ENCODE measurements around the gene GLA. TPM values are rescaled to one million over a fixed set of nuclear protein-coding genes. Genes with fewer than 3 reads are reported as not detected.

The GLA gene
- total RNA-seq, 1 experiment from 2014 or later = 54.8 TPM

DNA sequence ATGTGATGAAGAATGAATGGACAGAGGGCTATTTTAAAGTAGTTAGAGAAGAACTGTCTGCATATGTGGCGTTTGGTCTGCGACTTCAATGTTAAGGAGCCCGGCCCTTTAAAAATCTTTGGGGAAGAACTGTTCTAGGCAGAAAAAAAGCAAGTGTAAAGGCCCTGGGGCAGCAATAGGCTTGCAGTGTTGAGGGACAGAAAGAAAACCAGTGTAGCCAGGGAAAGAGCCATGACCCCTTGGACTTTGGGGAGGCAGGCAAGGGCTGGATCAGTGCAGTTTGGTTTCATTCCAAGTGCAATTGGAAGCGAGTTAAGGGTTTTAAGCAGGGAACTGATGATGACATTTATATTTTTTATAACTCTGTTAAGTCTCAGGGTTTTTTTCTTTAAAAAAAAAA lies 7.9 kb downstream of the GLA start:
- no peaks in the 10 kb centered on the region for H3K27me3 ChIP-seq (ENCODE audit: low read length)
- no peak overlapping the region for H3K4me2 ChIP-seq (ENCODE audit: low read length)
- ATAC-seq (no peak), DNase-seq (no peak)
- POLR2A ChIA-PET (ENCODE audit: unreplicated experiment) = no interaction called here
- peaks cover 3% of the 10 kb centered on the region for H3K79me2 ChIP-seq (ENCODE audit: low read length)
- H3K4me1 ChIP-seq (ENCODE audit: insufficient read depth, low read length) = no peaks in the 10 kb centered on the region
- no peak overlapping the region for H2AFZ ChIP-seq (ENCODE audit: low read length)
- no peaks in the 10 kb centered on the region for H3F3A ChIP-seq (ENCODE audit: low read length, unreplicated experiment)
- H3K9me3 ChIP-seq (ENCODE audit: low read length) = no peaks in the 10 kb centered on the region
- H3K36me3 ChIP-seq (ENCODE audit: low read depth, low read length) = peaks cover 16% of the 10 kb centered on the region; the same call in 1 of the 2 replicates
- H3K27ac ChIP-seq (ENCODE audit: low read length) = no peak overlapping the region
- TF ChIP-seq, protein P1, sequence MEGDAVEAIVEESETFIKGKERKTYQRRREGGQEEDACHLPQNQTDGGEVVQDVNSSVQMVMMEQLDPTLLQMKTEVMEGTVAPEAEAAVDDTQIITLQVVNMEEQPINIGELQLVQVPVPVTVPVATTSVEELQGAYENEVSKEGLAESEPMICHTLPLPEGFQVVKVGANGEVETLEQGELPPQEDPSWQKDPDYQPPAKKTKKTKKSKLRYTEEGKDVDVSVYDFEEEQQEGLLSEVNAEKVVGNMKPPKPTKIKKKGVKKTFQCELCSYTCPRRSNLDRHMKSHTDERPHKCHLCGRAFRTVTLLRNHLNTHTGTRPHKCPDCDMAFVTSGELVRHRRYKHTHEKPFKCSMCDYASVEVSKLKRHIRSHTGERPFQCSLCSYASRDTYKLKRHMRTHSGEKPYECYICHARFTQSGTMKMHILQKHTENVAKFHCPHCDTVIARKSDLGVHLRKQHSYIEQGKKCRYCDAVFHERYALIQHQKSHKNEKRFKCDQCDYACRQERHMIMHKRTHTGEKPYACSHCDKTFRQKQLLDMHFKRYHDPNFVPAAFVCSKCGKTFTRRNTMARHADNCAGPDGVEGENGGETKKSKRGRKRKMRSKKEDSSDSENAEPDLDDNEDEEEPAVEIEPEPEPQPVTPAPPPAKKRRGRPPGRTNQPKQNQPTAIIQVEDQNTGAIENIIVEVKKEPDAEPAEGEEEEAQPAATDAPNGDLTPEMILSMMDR (conservative IDR thresholded peaks at IDR 0.05; ENCODE audit: low read depth, low read length) = no peak
- TF ChIP-seq EZH2phosphoT487 (IDR thresholded peaks at IDR 0.05; ENCODE audit: borderline replicate concordance, low read length) (no peak), EZH2 (IDR thresholded peaks at IDR 0.05; ENCODE audit: low read length, unreplicated experiment) (no peak)
- no peaks in the 10 kb centered on the region for H3K9me2 ChIP-seq (replicated peaks; ENCODE audit: low read length)
- no TSS peak for BruUV-seq (replicated peaks)
- intact Hi-C loops (cut with micrococcal nuclease) = no loop called here
- no peak overlapping the region for H3K4me3 ChIP-seq (ENCODE audit: low read length)
- CTCF ChIA-PET = no interaction called here
- H3K9ac ChIP-seq (ENCODE audit: low read length) = no peak overlapping the region
- 0 out of 2 replicates have a peak, but pooled peaks cover 6% of the 10 kb centered on the region for H4K20me1 ChIP-seq (ENCODE audit: low read length)

DNA sequence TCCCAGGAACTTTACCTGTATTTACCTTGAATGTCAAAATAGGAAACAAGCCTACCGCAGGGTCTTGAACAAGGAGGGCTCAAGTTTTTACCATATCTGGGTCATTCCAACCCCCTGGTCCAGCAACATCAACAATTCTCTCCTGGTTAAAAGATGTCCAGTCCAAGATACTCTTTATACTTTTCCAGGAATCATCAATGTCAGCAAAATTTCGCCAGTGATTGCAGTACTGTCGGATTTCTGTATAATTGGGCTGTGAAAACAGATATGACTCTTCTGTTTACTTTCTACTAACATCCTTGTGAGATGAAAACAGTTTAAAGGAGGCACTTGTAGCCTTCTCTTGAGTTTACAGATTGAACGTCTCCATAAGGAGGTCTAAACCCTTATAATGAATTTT lies 9.0 kb downstream of the GLA start:
- no peak for ATAC-seq

DNA sequence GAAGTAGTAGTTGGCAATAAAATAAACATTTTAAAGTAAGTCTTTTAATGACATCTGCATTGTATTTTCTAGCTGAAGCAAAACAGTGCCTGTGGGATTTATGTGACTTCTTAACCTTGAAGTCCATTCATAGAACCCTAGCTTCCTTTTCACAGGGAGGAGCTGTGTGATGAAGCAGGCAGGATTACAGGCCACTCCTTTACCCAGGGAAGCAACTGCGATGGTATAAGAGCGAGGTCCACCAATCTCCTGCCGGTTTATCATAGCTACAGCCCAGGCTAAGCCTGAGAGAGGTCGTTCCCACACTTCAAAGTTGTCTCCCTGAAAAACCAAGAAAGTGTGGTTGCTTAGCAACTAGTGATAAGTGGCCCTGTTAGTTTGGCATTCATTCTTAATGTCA lies 9.9 kb downstream of the GLA start:
- no peak overlapping the region for H3K4me2 ChIP-seq (ENCODE audit: low read length)
- H4K20me1 ChIP-seq (ENCODE audit: low read length) = peaks cover 12% of the 10 kb centered on the region; the same call in 1 of the 2 replicates
- ATAC-seq = peak; percentile 68
- TF ChIP-seq EZH2phosphoT487 (IDR thresholded peaks at IDR 0.05; ENCODE audit: borderline replicate concordance, low read length) = no peak
- TF ChIP-seq, protein P1 (conservative IDR thresholded peaks at IDR 0.05; ENCODE audit: low read depth, low read length) = no peak
- TF ChIP-seq EZH2 (IDR thresholded peaks at IDR 0.05; ENCODE audit: low read length, unreplicated experiment) = no peak
- H3K4me1 ChIP-seq (ENCODE audit: insufficient read depth, low read length) = peaks cover 8% of the 10 kb centered on the region
- peaks cover 23% of the 10 kb centered on the region; the same call in 1 of the 2 replicates for H3K36me3 ChIP-seq (ENCODE audit: low read depth, low read length)
- no peak overlapping the region for H2AFZ ChIP-seq (ENCODE audit: low read length)
- no peak overlapping the region for H3K9ac ChIP-seq (ENCODE audit: low read length)
- H3K9me3 ChIP-seq (ENCODE audit: low read length) = no peaks in the 10 kb centered on the region
- intact Hi-C loops (cut with micrococcal nuclease) = no loop called here
- peaks cover 14% of the 10 kb centered on the region for H3K79me2 ChIP-seq (ENCODE audit: low read length)
- no TSS peak for BruUV-seq (replicated peaks)
- no peaks in the 10 kb centered on the region for H3K9me2 ChIP-seq (replicated peaks; ENCODE audit: low read length)
- ChIA-PET CTCF (no interaction called here), POLR2A (ENCODE audit: unreplicated experiment) (interaction anchor here (0.6 to 0.7 kb wide), 2 partner anchors 468 to 752 kb away, joined by 3 to 10 read pairs; no protein-coding TSS in a partner anchor)
- H3F3A ChIP-seq (ENCODE audit: low read length, unreplicated experiment) = no peaks in the 10 kb centered on the region
- no peaks in the 10 kb centered on the region for H3K27me3 ChIP-seq (ENCODE audit: low read length)
- no peak for DNase-seq
- peak overlapping the region; percentile 36 for H3K27ac ChIP-seq (ENCODE audit: low read length)
- no peak overlapping the region for H3K4me3 ChIP-seq (ENCODE audit: low read length)

More for the DNA sequence above, 9.0 kb downstream of the GLA start:
- intact Hi-C loops (cut with micrococcal nuclease) = no loop called here
- H3K79me2 ChIP-seq (ENCODE audit: low read length) = peaks cover 4% of the 10 kb centered on the region; the same call in 1 of the 2 replicates
- TF ChIP-seq EZH2 (IDR thresholded peaks at IDR 0.05; ENCODE audit: low read length, unreplicated experiment) (no peak), EZH2phosphoT487 (IDR thresholded peaks at IDR 0.05; ENCODE audit: borderline replicate concordance, low read length) (no peak)
- TF ChIP-seq, protein P1 (conservative IDR thresholded peaks at IDR 0.05; ENCODE audit: low read depth, low read length) = no peak
- no peak overlapping the region for H3K9ac ChIP-seq (ENCODE audit: low read length)
- ChIA-PET CTCF (interaction anchor here (0.7 kb wide), 1 partner anchor 762 kb away, joined by 3 read pairs; no protein-coding TSS in a partner anchor), POLR2A (ENCODE audit: unreplicated experiment) (no interaction called here)
- 0 out of 2 replicates have a peak, but pooled peaks cover 6% of the 10 kb centered on the region for H4K20me1 ChIP-seq (ENCODE audit: low read length)
- no peaks in the 10 kb centered on the region for H3K9me2 ChIP-seq (replicated peaks; ENCODE audit: low read length)
- DNase-seq = no peak
- no peaks in the 10 kb centered on the region for H3K9me3 ChIP-seq (ENCODE audit: low read length)
- H3K27ac ChIP-seq (ENCODE audit: low read length) = no peak overlapping the region
- no peaks in the 10 kb centered on the region for H3F3A ChIP-seq (ENCODE audit: low read length, unreplicated experiment)
- BruUV-seq (replicated peaks) = no TSS peak
- no peak overlapping the region for H3K4me2 ChIP-seq (ENCODE audit: low read length)
- no peaks in the 10 kb centered on the region for H3K27me3 ChIP-seq (ENCODE audit: low read length)
- no peaks in the 10 kb centered on the region for H3K4me1 ChIP-seq (ENCODE audit: insufficient read depth, low read length)
- no peak overlapping the region for H2AFZ ChIP-seq (ENCODE audit: low read length)
- no peak overlapping the region for H3K4me3 ChIP-seq (ENCODE audit: low read length)
- peaks cover 17% of the 10 kb centered on the region; the same call in 1 of the 2 replicates for H3K36me3 ChIP-seq (ENCODE audit: low read depth, low read length)

Measured in PC-3 (cell line).